MM.1S (cell line): ENCODE measurements around the gene PHTF2.

Source experiments
- CTCF ChIP-seq: fragments of 300-600 bp; sonication (generic); IDR thresholded peaks from 2 replicates; pipeline ENCODE4 v1.5.1; 2016; ENCODE audit warnings: antibody characterized with exemption, low read length, mixed read lengths
- EZH2 ChIP-seq: fragments of 300-600 bp; sonication (generic); optimal IDR thresholded peaks from 2 replicates; pipeline ENCODE3; 2017; ENCODE audit warnings: low read depth, mild to moderate bottlenecking, antibody characterized with exemption, low read length, mixed read lengths

GRCh38 chr7:77910124-77910523, 111.6 kb downstream of the PHTF2 start:
- no peak for TF ChIP-seq CTCF
- TF ChIP-seq EZH2, result no peak
